Fibroblast of villous mesenchyme (primary cell): Measurements from ENCODE around the gene MSI2. TPM values are rescaled to one million over a fixed set of nuclear protein-coding genes. Genes with fewer than 3 reads are reported as not detected.
A peak's percentile ranks its signal among the peaks of the same experiment; 100 is the strongest.

Experiments
- DNase-seq: peaks from one replicate; pipeline ENCODE4 v3.0.0-alpha.2; 2010; ENCODE audit warnings: low read depth
- H3K4me3 ChIP-seq: 2 replicates; pipeline ENCODE4 v1.5.1; 2011; ENCODE audit warnings: low read depth, mild to moderate bottlenecking, low read length
- CTCF ChIP-seq: IDR thresholded peaks from 2 replicates; pipeline ENCODE4 v1.5.1; 2012; ENCODE audit warnings: low read depth, mild to moderate bottlenecking, low read length; ENCODE audit not compliant: insufficient read depth
- total RNA-seq: library from RNA; depleted of rRNA; stranded (reverse); fragments of >200 nt; gene quantifications from 2 replicates; pipeline ENCODE4 v1.2.3, GENCODE V29; 2012

MSI2 gene
- total RNA-seq, 1 donor = 50.1 TPM

- no peak for TF ChIP-seq CTCF
- DNase-seq = peak; percentile 51
- H3K4me3 ChIP-seq = no peak overlapping the region
These were observed 207.0 kb downstream of the MSI2 start for GRCh38 chr17:57463103-57463885.

- TF ChIP-seq CTCF = no peak
- H3K4me3 ChIP-seq = no peak overlapping the region
- DNase-seq = no peak
These were observed 208.0 kb downstream of the MSI2 start for GRCh38 chr17:57464191-57464864.

GRCh38 chr17:57465610-57466009 is 209.3 kb downstream of the MSI2 start:
- H3K4me3 ChIP-seq = no peak overlapping the region
- no peak for TF ChIP-seq CTCF
- DNase-seq = no peak

- no peak for DNase-seq
- no peak overlapping the region for H3K4me3 ChIP-seq
- no peak for TF ChIP-seq CTCF
These were observed 209.7 kb downstream of the MSI2 start for GRCh38 chr17:57466017-57466471.

GRCh38 chr17:57466521-57466920 is 210.2 kb downstream of the MSI2 start:
- DNase-seq = no peak
- TF ChIP-seq CTCF = no peak
- H3K4me3 ChIP-seq = no peak overlapping the region

- no peak overlapping the region for H3K4me3 ChIP-seq
- DNase-seq = no peak
- no peak for TF ChIP-seq CTCF
These were observed 210.9 kb downstream of the MSI2 start for GRCh38 chr17:57467226-57467625.
